ENCODE data around the gene SARM1. TPM values are rescaled to one million over a fixed set of nuclear protein-coding genes. Genes with fewer than 3 reads are reported as not detected.

SARM1 gene
- total and polyA plus RNA-seq, 9 of the 15 experiments (the other 6 are each of a cell fraction or from before 2014, with no cell fraction given), result 0.04 to 0.55 (median 0.11) TPM; not detected in 2

GRCh38 chr17:28405632-28406472 lies 34.4 kb downstream of the SARM1 start, which contains the start of gene SLC46A1 (continued):
- TF ChIP-seq, protein P1, sequence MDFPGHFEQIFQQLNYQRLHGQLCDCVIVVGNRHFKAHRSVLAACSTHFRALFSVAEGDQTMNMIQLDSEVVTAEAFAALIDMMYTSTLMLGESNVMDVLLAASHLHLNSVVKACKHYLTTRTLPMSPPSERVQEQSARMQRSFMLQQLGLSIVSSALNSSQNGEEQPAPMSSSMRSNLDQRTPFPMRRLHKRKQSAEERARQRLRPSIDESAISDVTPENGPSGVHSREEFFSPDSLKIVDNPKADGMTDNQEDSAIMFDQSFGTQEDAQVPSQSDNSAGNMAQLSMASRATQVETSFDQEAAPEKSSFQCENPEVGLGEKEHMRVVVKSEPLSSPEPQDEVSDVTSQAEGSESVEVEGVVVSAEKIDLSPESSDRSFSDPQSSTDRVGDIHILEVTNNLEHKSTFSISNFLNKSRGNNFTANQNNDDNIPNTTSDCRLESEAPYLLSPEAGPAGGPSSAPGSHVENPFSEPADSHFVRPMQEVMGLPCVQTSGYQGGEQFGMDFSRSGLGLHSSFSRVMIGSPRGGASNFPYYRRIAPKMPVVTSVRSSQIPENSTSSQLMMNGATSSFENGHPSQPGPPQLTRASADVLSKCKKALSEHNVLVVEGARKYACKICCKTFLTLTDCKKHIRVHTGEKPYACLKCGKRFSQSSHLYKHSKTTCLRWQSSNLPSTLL (IDR thresholded peaks at IDR 0.05), result no peak
- TF ChIP-seq, protein P2, sequence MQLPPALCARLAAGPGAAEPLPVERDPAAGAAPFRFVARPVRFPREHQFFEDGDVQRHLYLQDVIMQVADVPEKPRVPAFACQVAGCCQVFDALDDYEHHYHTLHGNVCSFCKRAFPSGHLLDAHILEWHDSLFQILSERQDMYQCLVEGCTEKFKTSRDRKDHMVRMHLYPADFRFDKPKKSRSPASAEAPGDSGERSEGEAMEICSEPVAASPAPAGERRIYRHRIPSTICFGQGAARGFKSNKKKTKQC (CRISPR knock-in tag; IDR thresholded peaks at IDR 0.05), result peak; percentile 54; the same call in 1 of the 2 replicates
- no peak for TF ChIP-seq GABPB1 (CRISPR knock-in tag; IDR thresholded peaks at IDR 0.05)
- TF ChIP-seq ZBTB8A (IDR thresholded peaks at IDR 0.05; ENCODE audit: partially characterized antibody), result no peak
- TF ChIP-seq LCOR (CRISPR knock-in tag; IDR thresholded peaks at IDR 0.05), result no peak
- no peak for TF ChIP-seq ZNF232 (CRISPR knock-in tag; IDR thresholded peaks at IDR 0.05)
- TF ChIP-seq GATAD2A (IDR thresholded peaks at IDR 0.05), result peak; percentile 75; the same call in 1 of the 2 replicates
- no peak for TF ChIP-seq CBX8 (IDR thresholded peaks at IDR 0.05; ENCODE audit: borderline replicate concordance, extremely low read depth, low read depth, low read length, poor library complexity, severe bottlenecking)
- TF ChIP-seq NFXL1 (CRISPR knock-in tag; IDR thresholded peaks at IDR 0.05), result no peak
- TF ChIP-seq NFRKB (IDR thresholded peaks at IDR 0.05; ENCODE audit: low read depth), result no peak
- peak; percentile 60 for TF ChIP-seq SAFB (IDR thresholded peaks at IDR 0.05; ENCODE audit: borderline replicate concordance, low read depth, low read length)
- 0 out of 2 replicates have a peak, but pooled peaks have one; percentile 22 for TF ChIP-seq ESRRA (IDR thresholded peaks at IDR 0.05; ENCODE audit: borderline replicate concordance, low read depth)
- TF ChIP-seq, protein P3, sequence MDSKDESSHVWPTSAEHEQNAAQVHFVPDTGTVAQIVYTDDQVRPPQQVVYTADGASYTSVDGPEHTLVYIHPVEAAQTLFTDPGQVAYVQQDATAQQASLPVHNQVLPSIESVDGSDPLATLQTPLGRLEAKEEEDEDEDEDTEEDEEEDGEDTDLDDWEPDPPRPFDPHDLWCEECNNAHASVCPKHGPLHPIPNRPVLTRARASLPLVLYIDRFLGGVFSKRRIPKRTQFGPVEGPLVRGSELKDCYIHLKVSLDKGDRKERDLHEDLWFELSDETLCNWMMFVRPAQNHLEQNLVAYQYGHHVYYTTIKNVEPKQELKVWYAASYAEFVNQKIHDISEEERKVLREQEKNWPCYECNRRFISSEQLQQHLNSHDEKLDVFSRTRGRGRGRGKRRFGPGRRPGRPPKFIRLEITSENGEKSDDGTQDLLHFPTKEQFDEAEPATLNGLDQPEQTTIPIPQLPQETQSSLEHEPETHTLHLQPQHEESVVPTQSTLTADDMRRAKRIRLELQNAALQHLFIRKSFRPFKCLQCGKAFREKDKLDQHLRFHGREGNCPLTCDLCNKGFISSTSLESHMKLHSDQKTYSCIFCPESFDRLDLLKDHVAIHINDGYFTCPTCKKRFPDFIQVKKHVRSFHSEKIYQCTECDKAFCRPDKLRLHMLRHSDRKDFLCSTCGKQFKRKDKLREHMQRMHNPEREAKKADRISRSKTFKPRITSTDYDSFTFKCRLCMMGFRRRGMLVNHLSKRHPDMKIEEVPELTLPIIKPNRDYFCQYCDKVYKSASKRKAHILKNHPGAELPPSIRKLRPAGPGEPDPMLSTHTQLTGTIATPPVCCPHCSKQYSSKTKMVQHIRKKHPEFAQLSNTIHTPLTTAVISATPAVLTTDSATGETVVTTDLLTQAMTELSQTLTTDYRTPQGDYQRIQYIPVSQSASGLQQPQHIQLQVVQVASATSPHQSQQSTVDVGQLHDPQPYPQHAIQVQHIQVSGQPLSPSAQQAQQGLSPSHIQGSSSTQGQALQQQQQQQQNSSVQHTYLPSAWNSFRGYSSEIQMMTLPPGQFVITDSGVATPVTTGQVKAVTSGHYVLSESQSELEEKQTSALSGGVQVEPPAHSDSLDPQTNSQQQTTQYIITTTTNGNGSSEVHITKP (IDR thresholded peaks at IDR 0.05; ENCODE audit: partially characterized antibody), result peak; percentile 66
- no peak for TF ChIP-seq CCAR2 (IDR thresholded peaks at IDR 0.05; ENCODE audit: low read depth, low read length)
- TF ChIP-seq ZNF551 (CRISPR knock-in tag; IDR thresholded peaks at IDR 0.05), result no peak
- no peak for TF ChIP-seq POLR3G (IDR thresholded peaks at IDR 0.05; ENCODE audit: extremely low read depth, insufficient read length, insufficient replicate concordance)

Data from K562 (cell line).